Right lobe of liver (tissue), 4 donors: ENCODE data around the gene HOXA11.

Experiments
- CTCF ChIP-seq, 4 donors: fragments of 200-600 bp in 3 of 4; fragments of 450-650 bp in 1 of 4; IDR thresholded peaks; one replicate each; pipeline versions ENCODE4 v1.5.1 to v1.8.0; 2016 to 2022; ENCODE audit warnings: antibody characterized with exemption in 4 of 4, mild to moderate bottlenecking in 2 of 4
- POLR2A ChIP-seq: fragments of 450-650 bp; IDR thresholded peaks from one replicate; pipeline ENCODE4 v1.6.1; 2017; ENCODE audit warnings: antibody characterized with exemption, mild to moderate bottlenecking
- donor health status: DM: no; HTN: no; CAD: no.
- donor health status: DM: no; HTN: no; CAD: no.
- donor health status: DM: no; HTN: yes; CAD: no.

GRCh38 chr7:27184337-27185012, 557 bp downstream of the HOXA11 start:
- TF ChIP-seq CTCF (IDR thresholded peaks at IDR 0.05), result no peak
- TF ChIP-seq POLR2A, result no peak
